ENCODE measurements around the gene OR6V1. TPM values are rescaled to one million over a fixed set of nuclear protein-coding genes. Genes with fewer than 3 reads are reported as not detected.

Gene OR6V1
- total and polyA plus RNA-seq, 12 donors = not detected

GRCh38 chr7:143027032-143027431 is 25.1 kb upstream of the OR6V1 start, which contains the start of gene OR9A2:
Gene OR9A2 (minus strand): TSS chr7:143027132. CDS start chr7:143027132, 0 bp downstream.
- Histone ChIP-seq H3K27me3 (no peaks in the 10 kb centered on the region), H3K9me3 (replicated peaks in 1 of 3) (no peaks in the 10 kb centered on the region), H3K4me1 (replicated peaks in 1 of 2) (no peaks in the 10 kb centered on the region), H3K4me3 (no peak within 1 kb of the TSS), H3K27ac (no peak within 1 kb of the TSS), H3K36me3 (replicated peaks in 1 of 2) (no peaks in the 10 kb centered on the region)
- DNase-seq = no peak
- 80 to 100% (median 87%) methylated on average over 1 of the region's 1 CpG for WGBS, 4 donors
- TF ChIP-seq, protein P1, sequence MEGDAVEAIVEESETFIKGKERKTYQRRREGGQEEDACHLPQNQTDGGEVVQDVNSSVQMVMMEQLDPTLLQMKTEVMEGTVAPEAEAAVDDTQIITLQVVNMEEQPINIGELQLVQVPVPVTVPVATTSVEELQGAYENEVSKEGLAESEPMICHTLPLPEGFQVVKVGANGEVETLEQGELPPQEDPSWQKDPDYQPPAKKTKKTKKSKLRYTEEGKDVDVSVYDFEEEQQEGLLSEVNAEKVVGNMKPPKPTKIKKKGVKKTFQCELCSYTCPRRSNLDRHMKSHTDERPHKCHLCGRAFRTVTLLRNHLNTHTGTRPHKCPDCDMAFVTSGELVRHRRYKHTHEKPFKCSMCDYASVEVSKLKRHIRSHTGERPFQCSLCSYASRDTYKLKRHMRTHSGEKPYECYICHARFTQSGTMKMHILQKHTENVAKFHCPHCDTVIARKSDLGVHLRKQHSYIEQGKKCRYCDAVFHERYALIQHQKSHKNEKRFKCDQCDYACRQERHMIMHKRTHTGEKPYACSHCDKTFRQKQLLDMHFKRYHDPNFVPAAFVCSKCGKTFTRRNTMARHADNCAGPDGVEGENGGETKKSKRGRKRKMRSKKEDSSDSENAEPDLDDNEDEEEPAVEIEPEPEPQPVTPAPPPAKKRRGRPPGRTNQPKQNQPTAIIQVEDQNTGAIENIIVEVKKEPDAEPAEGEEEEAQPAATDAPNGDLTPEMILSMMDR (IDR thresholded peaks at IDR 0.05) = no peak
- TF ChIP-seq POLR2A (IDR thresholded peaks at IDR 0.05) = no peak
- intact Hi-C loops (cut with DNase I) = loop anchor here in 1 of 2 donors (10.0 kb wide), 1 partner anchor 58 kb away; no protein-coding TSS in a partner anchor

DNA sequence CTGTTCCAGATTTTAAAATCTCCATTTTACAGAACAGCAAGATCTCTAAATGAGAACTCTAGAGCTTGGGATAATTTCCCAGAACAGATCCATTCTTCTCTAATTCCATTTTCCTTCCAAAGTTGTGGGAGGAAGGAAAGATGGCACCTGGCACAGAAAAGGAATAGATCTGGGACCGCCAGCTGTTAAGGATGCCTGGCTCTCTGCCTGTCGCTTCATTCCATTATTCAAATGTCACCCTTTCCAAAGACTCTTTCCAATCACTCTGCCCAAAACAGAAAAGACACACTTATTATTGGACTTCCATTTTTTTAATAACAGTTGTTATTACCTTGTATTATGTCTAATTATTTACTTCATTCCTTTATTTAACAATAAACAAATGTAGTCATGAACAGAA is 24.5 kb upstream of the OR6V1 start:
- intact Hi-C loops (cut with DNase I) = loop anchor here in 1 of 2 donors (10.0 kb wide), 1 partner anchor 57 kb away; no protein-coding TSS in a partner anchor
- no peak overlapping the region for H3K4me3 ChIP-seq
- no peak for TF ChIP-seq POLR2A (IDR thresholded peaks at IDR 0.05)
- TF ChIP-seq, protein P1 (IDR thresholded peaks at IDR 0.05) = no peak
- H3K27ac ChIP-seq = no peak overlapping the region
- H3K36me3 ChIP-seq (replicated peaks in 1 of 2) = no peaks in the 10 kb centered on the region
- 70 to 95% (median 88%) methylated on average over 2 of the region's 2 CpGs for WGBS, 4 donors
- no peaks in the 10 kb centered on the region for H3K4me1 ChIP-seq (replicated peaks in 1 of 2)
- H3K9me3 ChIP-seq (replicated peaks in 1 of 3) = no peaks in the 10 kb centered on the region
- H3K27me3 ChIP-seq = no peaks in the 10 kb centered on the region
- DNase-seq = no peak

DNA sequence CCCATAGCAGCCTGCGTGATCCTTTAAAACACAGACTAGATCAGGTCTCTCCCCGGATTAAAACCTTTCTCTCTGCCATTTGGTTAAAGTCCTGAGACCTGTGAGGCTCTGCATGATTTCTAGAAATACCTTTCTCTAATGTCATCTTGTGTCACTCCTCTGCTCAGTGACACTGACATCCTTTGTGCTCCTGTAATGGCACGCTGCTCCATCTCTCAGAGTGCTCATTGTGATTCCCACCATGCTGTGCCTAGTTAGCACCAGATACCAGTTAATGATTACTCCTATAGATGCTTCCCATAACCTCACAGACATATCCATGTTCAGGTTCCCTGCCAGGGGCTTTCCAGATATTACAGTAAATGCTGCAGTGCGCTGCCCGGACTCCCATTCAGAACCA is 13.5 kb upstream of the OR6V1 start:
- no peak for TF ChIP-seq POLR2A (IDR thresholded peaks at IDR 0.05)
- TF ChIP-seq, protein P1 (IDR thresholded peaks at IDR 0.05) = no peak
- intact Hi-C loops (cut with DNase I) = no loop called here
- H3K4me1 ChIP-seq (replicated peaks in 1 of 2) = no peaks in the 10 kb centered on the region
- H3K9me3 ChIP-seq (replicated peaks in 1 of 3) = no peaks in the 10 kb centered on the region
- 88 to 94% (median 90%) methylated on average over 5 of the region's 5 CpGs for WGBS, 4 donors
- H3K36me3 ChIP-seq (replicated peaks in 1 of 2) = no peaks in the 10 kb centered on the region
- no peak overlapping the region for H3K27ac ChIP-seq
- DNase-seq = no peak
- no peak overlapping the region for H3K4me3 ChIP-seq
- H3K27me3 ChIP-seq = no peaks in the 10 kb centered on the region

DNA sequence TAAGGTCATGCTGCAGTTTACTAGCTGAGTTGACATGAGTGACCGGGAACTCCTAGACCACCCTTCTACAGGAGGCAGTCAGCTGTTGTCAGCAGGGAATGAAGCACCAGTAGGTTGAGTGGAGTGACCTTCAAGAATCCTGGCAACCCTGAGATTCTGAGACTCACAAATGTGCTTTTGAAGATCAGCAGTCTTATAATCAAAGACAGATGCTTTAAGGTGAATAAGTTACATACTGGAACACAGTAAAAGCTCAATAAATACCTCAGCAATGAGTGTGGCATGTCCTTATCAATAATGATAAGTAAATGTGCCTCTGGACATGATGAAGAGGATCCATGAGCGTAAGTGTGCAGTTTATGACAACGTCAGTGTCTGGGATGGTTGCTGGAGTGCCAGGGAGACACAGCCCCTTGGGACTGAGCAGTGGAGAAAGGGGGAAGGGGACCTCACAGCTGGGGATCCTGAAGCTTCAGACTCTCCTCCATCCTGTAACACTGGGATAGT is 11.9 kb upstream of the OR6V1 start:
- no peak overlapping the region for H3K27ac ChIP-seq
- no peak overlapping the region for H3K4me3 ChIP-seq
- no peaks in the 10 kb centered on the region for H3K9me3 ChIP-seq (replicated peaks in 1 of 3)
- DNase-seq = no peak
- H3K36me3 ChIP-seq (replicated peaks in 1 of 2) = no peaks in the 10 kb centered on the region
- intact Hi-C loops (cut with DNase I) = no loop called here
- H3K27me3 ChIP-seq = no peaks in the 10 kb centered on the region
- WGBS, 4 donors = 77 to 90% (median 81%) methylated on average over 3 of the region's 3 CpGs
- no peak for TF ChIP-seq POLR2A (IDR thresholded peaks at IDR 0.05)
- TF ChIP-seq, protein P1 (IDR thresholded peaks at IDR 0.05) = no peak
- no peaks in the 10 kb centered on the region for H3K4me1 ChIP-seq (replicated peaks in 1 of 2)

Data from adrenal gland (tissue), 12 donors.